Measurements from ENCODE around the gene ZDHHC15. TPM values are rescaled to one million over a fixed set of nuclear protein-coding genes. Genes with fewer than 3 reads are reported as not detected.
"Not testable (repeated sequence)": the region's sequence is repeated elsewhere in the genome, so short reads cannot be mapped to it uniquely, and the experiment has no call there.

The ZDHHC15 gene, protein sequence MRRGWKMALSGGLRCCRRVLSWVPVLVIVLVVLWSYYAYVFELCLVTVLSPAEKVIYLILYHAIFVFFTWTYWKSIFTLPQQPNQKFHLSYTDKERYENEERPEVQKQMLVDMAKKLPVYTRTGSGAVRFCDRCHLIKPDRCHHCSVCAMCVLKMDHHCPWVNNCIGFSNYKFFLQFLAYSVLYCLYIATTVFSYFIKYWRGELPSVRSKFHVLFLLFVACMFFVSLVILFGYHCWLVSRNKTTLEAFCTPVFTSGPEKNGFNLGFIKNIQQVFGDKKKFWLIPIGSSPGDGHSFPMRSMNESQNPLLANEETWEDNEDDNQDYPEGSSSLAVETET
- total RNA-seq, result 1 to 10 TPM; 2.3 to 3.4 (median 2.8) TPM
- 1 to 10 TPM in 1 of 3 donors, under 1 TPM in 2; 0.88 to 4.2 (median 0.88) TPM for polyA plus RNA-seq
- long read RNA-seq, donor 1, result 0 reads
- long read RNA-seq, donor 2, result 0 reads
- long read RNA-seq, donor 3, result 0 reads
- long read RNA-seq, donor 4, full-length matches to known transcripts, result 1 of 5 reads
- long read RNA-seq, donor 4, partial matches to known transcripts, result 1 of 5 reads
- long read RNA-seq, donor 4, other reads (novel, unspliced or antisense), result 3 of 5 reads
- long read RNA-seq, donor 5, partial matches to known transcripts, result 3 of 3 reads
- long read RNA-seq, donor 5, other reads (novel, unspliced or antisense), result 0 of 3 reads
- long read RNA-seq, donor 6, partial matches to known transcripts, result 1 of 1 reads
- long read RNA-seq, donor 6, other reads (novel, unspliced or antisense), result 0 of 1 reads
- long read RNA-seq, donor 7, result 0 reads
- long read RNA-seq, donor 8, full-length matches to known transcripts, result 1 of 1 reads
- long read RNA-seq, donor 8, partial matches to known transcripts, result 0 of 1 reads
- long read RNA-seq, donor 8, other reads (novel, unspliced or antisense), result 0 of 1 reads
- long read RNA-seq, donor 9, full-length matches to known transcripts, result 1 of 1 reads
- long read RNA-seq, donor 9, partial matches to known transcripts, result 0 of 1 reads
- long read RNA-seq, donor 9, other reads (novel, unspliced or antisense), result 0 of 1 reads
- long read RNA-seq, donor 10, result 0 reads

DNA sequence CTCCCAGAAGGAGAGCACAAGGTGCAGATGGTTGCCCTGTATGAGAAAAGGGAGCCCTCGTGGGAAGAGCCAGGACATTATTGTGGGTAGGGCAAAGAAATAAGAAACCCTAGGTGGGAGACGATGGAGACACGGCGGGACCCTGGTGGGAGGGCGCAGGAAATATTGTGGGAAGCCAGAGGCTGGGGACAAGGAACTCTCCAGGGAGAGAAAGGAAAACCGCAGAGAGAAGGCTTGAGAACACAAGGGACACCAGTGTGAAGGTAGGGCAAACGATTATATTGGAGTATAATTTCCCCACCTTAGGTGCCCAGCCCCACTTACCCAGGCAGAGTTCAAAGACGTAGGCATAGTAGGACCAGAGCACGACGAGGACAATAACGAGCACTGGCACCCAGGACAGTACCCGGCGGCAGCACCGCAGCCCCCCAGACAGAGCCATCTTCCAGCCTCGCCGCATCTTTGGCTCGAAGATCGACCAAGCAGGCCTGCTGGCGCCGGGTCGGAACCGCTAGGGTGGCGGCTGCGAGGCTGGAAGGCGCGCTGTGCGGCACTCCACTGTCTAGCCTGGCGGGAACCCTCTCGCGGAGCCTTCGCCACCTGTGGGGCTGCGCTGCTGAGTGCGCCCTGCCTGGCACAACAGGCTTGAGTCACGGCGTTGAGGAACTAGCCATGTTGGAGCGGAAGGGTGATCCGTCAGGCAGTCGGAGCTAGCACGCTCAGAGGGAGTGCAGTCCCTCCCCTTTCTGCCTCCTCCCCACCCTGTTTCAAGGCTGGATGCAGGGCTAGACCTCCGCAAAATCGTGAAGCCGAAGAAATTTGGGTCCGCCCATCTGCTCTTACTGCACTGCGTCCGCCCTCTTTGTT, at the start of gene ZDHHC15:
Gene ZDHHC15, minus strand, starts transcription at position 473 of the 867 bp plus-strand sequence. Its CDS starts 13 bp downstream, at position 460.
- H3K27me3 ChIP-seq, result no peaks in the 10 kb centered on the region
- peak within 1 kb of the TSS in 3 of 4 donors; percentile 13 to 60 (median 55) for H3K4me3 ChIP-seq
- peak within 1 kb of the TSS in 3 of 5 donors; percentile 15 to 85 (median 69) for H3K27ac ChIP-seq
- TF ChIP-seq, protein P1, sequence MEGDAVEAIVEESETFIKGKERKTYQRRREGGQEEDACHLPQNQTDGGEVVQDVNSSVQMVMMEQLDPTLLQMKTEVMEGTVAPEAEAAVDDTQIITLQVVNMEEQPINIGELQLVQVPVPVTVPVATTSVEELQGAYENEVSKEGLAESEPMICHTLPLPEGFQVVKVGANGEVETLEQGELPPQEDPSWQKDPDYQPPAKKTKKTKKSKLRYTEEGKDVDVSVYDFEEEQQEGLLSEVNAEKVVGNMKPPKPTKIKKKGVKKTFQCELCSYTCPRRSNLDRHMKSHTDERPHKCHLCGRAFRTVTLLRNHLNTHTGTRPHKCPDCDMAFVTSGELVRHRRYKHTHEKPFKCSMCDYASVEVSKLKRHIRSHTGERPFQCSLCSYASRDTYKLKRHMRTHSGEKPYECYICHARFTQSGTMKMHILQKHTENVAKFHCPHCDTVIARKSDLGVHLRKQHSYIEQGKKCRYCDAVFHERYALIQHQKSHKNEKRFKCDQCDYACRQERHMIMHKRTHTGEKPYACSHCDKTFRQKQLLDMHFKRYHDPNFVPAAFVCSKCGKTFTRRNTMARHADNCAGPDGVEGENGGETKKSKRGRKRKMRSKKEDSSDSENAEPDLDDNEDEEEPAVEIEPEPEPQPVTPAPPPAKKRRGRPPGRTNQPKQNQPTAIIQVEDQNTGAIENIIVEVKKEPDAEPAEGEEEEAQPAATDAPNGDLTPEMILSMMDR (IDR thresholded peaks at IDR 0.05), result peak in 1 of 6 experiments; percentile 7
- peak in 1 of 2 donors; percentile 63 for TF ChIP-seq POLR2A (IDR thresholded peaks at IDR 0.05)
- intact Hi-C loops (cut with DNase I), result no loop called here
- DNase-seq, result peak; percentile 49 to 82 (median 73)
- H3K9me3 ChIP-seq (replicated peaks in 1 of 3), result peaks cover 0 to 9% (median 0%) of the 10 kb centered on the region in 3 donors
- 2 to 36% (median 21%) methylated on average over 12 to 45 of the region's 45 CpGs for WGBS, 4 donors
- H3K4me1 ChIP-seq (replicated peaks in 1 of 2), result no peaks in the 10 kb centered on the region
- H3K36me3 ChIP-seq (replicated peaks in 1 of 2), result no peaks in the 10 kb centered on the region

DNA sequence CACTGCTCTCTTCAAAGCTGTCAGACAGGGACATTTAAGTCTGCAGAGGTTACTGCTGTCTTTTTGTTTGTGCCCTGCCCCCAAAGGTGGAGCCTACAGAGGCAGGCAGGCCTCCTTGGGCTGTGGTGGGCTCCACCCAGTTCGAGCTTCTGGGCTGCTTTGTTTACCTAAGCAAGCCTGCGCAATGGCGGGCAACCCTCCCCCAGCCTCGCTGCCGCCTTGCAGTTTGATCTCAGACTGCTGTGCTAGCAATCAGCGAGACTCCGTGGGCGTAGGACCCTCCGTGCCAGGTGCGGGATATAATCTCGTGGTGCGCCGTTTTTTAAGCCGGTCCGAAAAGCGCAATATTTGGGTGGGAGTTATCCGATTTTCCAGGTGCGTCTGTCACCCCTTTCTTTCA, 37.7 kb upstream of the ZDHHC15 start:
- WGBS, 4 donors, result 95% methylated on average over 18 of the region's 18 CpGs; no CpG with 5 or more reads in 1 of the 4 donors
- H3K4me3 ChIP-seq; H3K9me3 ChIP-seq (replicated peaks in 1 of 3); H3K4me1 ChIP-seq (replicated peaks in 1 of 2); H3K36me3 ChIP-seq (replicated peaks in 1 of 2); intact Hi-C loops (cut with DNase I); H3K27ac ChIP-seq; H3K27me3 ChIP-seq; DNase-seq: not testable (repeated sequence)

DNA sequence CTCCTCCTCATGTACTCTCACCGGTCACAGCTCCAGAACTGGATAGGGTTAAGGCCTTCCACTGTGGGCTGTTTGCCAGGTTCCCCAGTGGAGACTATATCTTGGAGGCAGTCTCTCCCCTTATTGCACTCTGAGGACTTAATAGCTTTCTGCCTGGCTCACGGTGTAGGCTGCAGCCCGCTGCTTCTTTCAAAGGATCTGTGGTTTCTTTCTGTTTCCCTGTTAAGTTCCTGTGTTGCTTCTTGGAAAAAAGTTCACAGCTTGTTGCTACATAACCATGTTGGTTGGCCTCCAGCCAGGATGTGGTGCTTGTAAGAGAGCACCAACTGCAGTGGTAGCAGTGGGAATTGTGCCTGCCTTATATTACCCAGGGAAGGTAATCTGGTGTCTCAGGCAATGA, 24.9 kb upstream of the ZDHHC15 start:
- no peaks in the 10 kb centered on the region for H3K4me1 ChIP-seq (replicated peaks in 1 of 2)
- H3K27ac ChIP-seq, result no peak overlapping the region
- intact Hi-C loops (cut with DNase I), result no loop called here
- no peaks in the 10 kb centered on the region for H3K9me3 ChIP-seq (replicated peaks in 1 of 3)
- TF ChIP-seq, protein P1 (IDR thresholded peaks at IDR 0.05), result no peak
- TF ChIP-seq POLR2A (IDR thresholded peaks at IDR 0.05), result no peak
- H3K4me3 ChIP-seq, result no peak overlapping the region
- no peaks in the 10 kb centered on the region for H3K36me3 ChIP-seq (replicated peaks in 1 of 2)
- DNase-seq, result peak; percentile 23 to 78 (median 70)
- 10 to 53% (median 38%) methylated on average over 2 to 3 of the region's 3 CpGs for WGBS, 4 donors
- peaks cover 6% of the 10 kb centered on the region for H3K27me3 ChIP-seq

All from adrenal gland (tissue), 19 donors.